ENCODE data around the gene LPAR1.

LPAR1 gene

DNA sequence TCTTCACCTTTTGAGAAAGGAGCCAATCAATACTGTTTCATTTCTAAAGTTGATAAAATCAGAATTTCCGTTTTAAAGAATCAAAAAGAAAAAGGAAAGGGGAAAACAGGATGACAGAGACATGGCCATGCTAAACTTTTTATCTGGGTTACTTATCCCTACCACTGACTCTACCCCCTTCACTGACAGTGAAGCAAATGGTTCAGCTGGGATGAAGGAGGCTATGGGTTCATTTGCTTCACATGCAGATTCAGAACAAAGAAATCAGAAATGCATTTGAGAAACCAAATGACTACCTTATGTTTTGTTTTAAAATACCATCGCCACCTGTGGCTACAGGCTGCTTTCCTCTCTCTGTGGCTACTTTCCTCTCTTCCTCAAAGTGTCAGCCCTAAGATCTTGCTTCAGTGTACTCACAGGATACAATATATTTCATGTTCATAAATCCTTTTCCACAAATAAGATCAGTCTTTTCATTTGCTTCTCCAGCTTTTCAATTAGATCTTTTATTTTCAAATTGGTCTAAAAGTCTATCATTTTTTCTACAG lies 53.3 kb downstream of the LPAR1 start:
- TF ChIP-seq, protein P1, sequence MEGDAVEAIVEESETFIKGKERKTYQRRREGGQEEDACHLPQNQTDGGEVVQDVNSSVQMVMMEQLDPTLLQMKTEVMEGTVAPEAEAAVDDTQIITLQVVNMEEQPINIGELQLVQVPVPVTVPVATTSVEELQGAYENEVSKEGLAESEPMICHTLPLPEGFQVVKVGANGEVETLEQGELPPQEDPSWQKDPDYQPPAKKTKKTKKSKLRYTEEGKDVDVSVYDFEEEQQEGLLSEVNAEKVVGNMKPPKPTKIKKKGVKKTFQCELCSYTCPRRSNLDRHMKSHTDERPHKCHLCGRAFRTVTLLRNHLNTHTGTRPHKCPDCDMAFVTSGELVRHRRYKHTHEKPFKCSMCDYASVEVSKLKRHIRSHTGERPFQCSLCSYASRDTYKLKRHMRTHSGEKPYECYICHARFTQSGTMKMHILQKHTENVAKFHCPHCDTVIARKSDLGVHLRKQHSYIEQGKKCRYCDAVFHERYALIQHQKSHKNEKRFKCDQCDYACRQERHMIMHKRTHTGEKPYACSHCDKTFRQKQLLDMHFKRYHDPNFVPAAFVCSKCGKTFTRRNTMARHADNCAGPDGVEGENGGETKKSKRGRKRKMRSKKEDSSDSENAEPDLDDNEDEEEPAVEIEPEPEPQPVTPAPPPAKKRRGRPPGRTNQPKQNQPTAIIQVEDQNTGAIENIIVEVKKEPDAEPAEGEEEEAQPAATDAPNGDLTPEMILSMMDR (IDR thresholded peaks at IDR 0.05; ENCODE audit: control insufficient read depth, insufficient read depth, low read depth, low read length, missing control alignments) = no peak
- no peak for DNase-seq (ENCODE audit: low read depth)
- H3K4me3 ChIP-seq (ENCODE audit: control insufficient read depth, low read depth, low read length) = no peak overlapping the region

DNA sequence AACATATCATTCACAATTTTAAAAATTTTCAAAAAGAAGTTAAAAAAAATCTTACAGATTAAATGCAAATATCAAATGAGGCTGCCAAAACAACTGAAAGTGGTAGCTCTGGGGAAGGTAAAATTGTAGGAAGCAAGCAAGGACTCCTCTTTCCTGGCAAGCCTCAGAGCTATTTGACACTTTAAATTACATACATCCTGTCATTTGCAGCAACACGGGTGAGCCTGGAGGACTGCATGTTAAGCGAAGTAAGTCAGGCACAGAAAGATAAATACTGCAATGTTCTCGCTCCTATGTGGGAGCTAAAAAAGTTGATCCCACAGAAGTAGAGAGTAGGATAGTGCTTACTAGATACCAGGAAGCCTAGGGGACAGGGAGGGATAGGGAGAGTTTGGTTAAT lies 58.0 kb downstream of the LPAR1 start:
- DNase-seq (ENCODE audit: low read depth) = no peak
- TF ChIP-seq, protein P1 (IDR thresholded peaks at IDR 0.05; ENCODE audit: control insufficient read depth, insufficient read depth, low read depth, low read length, missing control alignments) = no peak
- no peak overlapping the region for H3K4me3 ChIP-seq (ENCODE audit: control insufficient read depth, low read depth, low read length)

DNA sequence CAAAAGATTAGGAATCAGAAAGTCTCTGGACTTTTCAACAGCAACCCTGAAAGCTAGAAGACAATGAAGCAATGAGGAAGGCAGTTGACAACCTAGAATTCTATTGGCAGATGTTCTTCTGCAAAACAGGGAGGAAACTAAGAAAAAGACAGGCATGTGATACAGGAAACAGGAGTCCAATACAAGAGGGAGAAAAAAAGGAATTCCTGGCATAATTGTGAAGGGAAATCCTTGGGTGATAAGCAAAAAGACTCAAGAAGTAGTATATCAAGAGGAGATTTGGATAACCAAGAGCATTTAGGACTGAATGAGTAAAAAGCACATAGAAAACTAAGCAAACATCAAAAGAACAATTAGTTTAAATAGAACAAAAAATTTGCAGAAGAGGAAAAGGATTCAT lies 58.6 kb downstream of the LPAR1 start:
- TF ChIP-seq, protein P1 (IDR thresholded peaks at IDR 0.05; ENCODE audit: control insufficient read depth, insufficient read depth, low read depth, low read length, missing control alignments) = no peak
- DNase-seq (ENCODE audit: low read depth) = no peak
- H3K4me3 ChIP-seq (ENCODE audit: control insufficient read depth, low read depth, low read length) = no peak overlapping the region

DNA sequence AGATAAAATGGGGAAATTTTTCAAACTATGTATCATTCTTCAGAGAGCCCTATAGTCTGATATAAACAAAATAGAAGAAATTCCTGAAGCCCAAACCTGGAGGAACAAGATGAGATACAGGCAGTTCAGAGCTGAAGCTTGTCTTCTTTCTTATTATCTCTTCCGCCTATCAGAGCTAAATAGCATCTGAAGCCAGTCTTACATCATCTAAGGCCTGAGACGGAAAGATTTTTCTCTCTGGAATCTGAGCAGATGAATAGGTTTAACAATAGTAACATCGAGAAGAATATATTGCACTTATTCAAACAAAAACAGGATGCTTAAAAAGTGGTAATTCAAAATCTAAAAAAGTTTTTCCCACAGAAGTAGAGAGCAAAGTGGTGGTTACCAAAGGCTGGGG lies 59.8 kb downstream of the LPAR1 start:
- TF ChIP-seq, protein P1 (IDR thresholded peaks at IDR 0.05; ENCODE audit: control insufficient read depth, insufficient read depth, low read depth, low read length, missing control alignments) = no peak
- DNase-seq (ENCODE audit: low read depth) = no peak
- H3K4me3 ChIP-seq (ENCODE audit: control insufficient read depth, low read depth, low read length) = no peak overlapping the region

DNA sequence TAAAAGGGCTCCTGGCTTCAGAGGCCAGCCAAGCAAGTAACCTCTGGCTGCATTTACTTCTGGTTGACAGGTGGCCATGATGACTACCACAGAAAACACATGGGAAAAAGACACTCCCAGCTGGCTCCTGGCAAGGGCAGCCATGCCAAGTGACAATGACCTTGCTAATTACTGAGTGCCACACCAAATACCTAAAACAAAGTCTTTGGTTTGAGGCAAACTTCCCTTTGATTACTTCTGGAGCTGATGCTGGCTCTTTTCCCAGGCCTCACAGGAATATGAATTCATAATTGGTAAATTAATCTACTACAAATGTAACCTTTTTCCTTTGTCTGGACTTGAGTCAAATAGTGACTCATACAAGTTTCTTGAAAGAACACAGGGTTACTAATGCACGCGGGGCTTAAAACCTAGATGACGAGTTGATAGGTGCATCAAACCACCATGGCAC lies 61.0 kb downstream of the LPAR1 start:
- H3K4me3 ChIP-seq (ENCODE audit: control insufficient read depth, low read depth, low read length) = no peak overlapping the region
- TF ChIP-seq, protein P1 (IDR thresholded peaks at IDR 0.05; ENCODE audit: control insufficient read depth, insufficient read depth, low read depth, low read length, missing control alignments) = no peak
- no peak for DNase-seq (ENCODE audit: low read depth)

DNA sequence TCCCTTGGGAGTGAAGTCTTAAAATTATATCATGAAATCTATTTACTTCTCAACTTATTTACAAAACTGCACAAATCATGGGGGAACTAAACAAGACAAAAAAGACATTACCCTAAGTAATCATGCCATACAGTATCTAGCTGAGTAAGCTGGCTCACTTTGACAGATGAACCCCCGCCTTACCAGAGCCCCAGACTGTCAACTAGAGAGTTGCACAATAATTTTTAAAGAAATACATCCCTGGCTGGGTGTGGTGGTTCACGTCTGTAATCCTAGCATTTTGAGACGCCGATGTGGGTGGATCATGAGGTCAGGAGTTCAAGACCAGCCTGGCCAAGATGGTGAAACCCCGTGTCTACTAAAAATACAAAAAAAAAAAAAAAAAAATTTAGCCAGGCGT lies 62.3 kb downstream of the LPAR1 start:
- H3K4me3 ChIP-seq (ENCODE audit: control insufficient read depth, low read depth, low read length) = no peak overlapping the region
- TF ChIP-seq, protein P1 (IDR thresholded peaks at IDR 0.05; ENCODE audit: control insufficient read depth, insufficient read depth, low read depth, low read length, missing control alignments) = no peak
- DNase-seq (ENCODE audit: low read depth) = no peak

DNA sequence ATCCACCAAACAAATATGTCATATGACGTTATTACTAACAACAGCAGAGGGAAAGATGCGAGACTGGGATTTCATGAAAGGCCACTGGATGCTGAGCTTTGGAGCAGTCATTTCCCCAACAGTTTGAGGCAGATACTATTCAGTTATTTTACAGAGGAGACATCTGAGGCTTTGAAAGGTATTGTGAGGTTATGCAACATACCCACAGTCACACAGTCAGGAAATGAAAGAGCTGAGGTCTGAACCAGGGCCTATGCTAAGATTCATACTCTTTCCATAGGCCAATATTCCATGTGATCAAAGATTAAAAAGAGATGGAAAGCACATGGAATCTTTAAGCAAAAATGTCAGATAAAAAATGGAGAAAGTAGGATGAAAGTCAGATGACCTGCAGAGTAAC lies 63.0 kb downstream of the LPAR1 start:
- TF ChIP-seq, protein P1 (IDR thresholded peaks at IDR 0.05; ENCODE audit: control insufficient read depth, insufficient read depth, low read depth, low read length, missing control alignments) = no peak
- DNase-seq (ENCODE audit: low read depth) = no peak
- no peak overlapping the region for H3K4me3 ChIP-seq (ENCODE audit: control insufficient read depth, low read depth, low read length)
